GM18868 (cell line): ENCODE data around the gene SLC46A2.

Source experiments
- ATAC-seq: cut with Tn5 transposase; IDR thresholded peaks from one replicate; pipeline ENCODE4 v1.9.1; 2021; ENCODE audit warnings: mild to moderate bottlenecking, moderate library complexity; ENCODE audit not compliant: unreplicated experiment

Gene SLC46A2

GRCh38 chr9:112890106-112891081 lies at the start of gene SLC46A2:
Gene SLC46A2, minus strand, starts transcription at chr9:112890876. Its CDS starts 195 bp downstream, at chr9:112890681.
- no peak for ATAC-seq

- ATAC-seq: no peak
Observed at GRCh38 chr9:112939418-112939817, 48.7 kb upstream of the SLC46A2 start.

- ATAC-seq: no peak
Observed at GRCh38 chr9:112933696-112934095, 43.0 kb upstream of the SLC46A2 start.

GRCh38 chr9:112925058-112925641 lies 34.5 kb upstream of the SLC46A2 start:
- no peak for ATAC-seq

- peak; percentile 57 for ATAC-seq
Observed at GRCh38 chr9:112921549-112921948, 30.9 kb upstream of the SLC46A2 start.

GRCh38 chr9:112917987-112918362 lies 27.3 kb upstream of the SLC46A2 start:
- ATAC-seq: no peak

GRCh38 chr9:112917047-112917986 lies 26.6 kb upstream of the SLC46A2 start:
- no peak for ATAC-seq

- no peak for ATAC-seq
Observed at GRCh38 chr9:112914524-112914923, 23.8 kb upstream of the SLC46A2 start.

- ATAC-seq: no peak
Observed at GRCh38 chr9:112913326-112913725, 22.6 kb upstream of the SLC46A2 start.

- no peak for ATAC-seq
Observed at GRCh38 chr9:112912636-112913035, 22.0 kb upstream of the SLC46A2 start.

GRCh38 chr9:112911736-112912135 lies 21.1 kb upstream of the SLC46A2 start:
- ATAC-seq: no peak

- ATAC-seq: no peak
Observed at GRCh38 chr9:112905084-112905483, 14.4 kb upstream of the SLC46A2 start.

GRCh38 chr9:112900901-112901300 lies 10.2 kb upstream of the SLC46A2 start:
- no peak for ATAC-seq

- no peak for ATAC-seq
Observed at GRCh38 chr9:112900488-112900887, 9.8 kb upstream of the SLC46A2 start.

- no peak for ATAC-seq
Observed at GRCh38 chr9:112898872-112899311, 8.2 kb upstream of the SLC46A2 start.

GRCh38 chr9:112896131-112896530 lies 5.5 kb upstream of the SLC46A2 start:
- ATAC-seq: no peak

- ATAC-seq: no peak
Observed at GRCh38 chr9:112894699-112895098, 4.0 kb upstream of the SLC46A2 start.

GRCh38 chr9:112894041-112894440 lies 3.4 kb upstream of the SLC46A2 start:
- ATAC-seq: no peak

GRCh38 chr9:112892981-112893380 lies 2.3 kb upstream of the SLC46A2 start:
- no peak for ATAC-seq

GRCh38 chr9:112891521-112891920 lies 845 bp upstream of the SLC46A2 start:
- no peak for ATAC-seq

- ATAC-seq: no peak
Observed at GRCh38 chr9:112887381-112887780, 3.3 kb downstream of the SLC46A2 start.
